Nephron progenitor cell (in vitro differentiated cells): ENCODE results near the gene HPGD.

Experiments
- DNase-seq: peaks from one replicate; pipeline ENCODE4 v3.0.0; 2021
- H3K27ac Mint-ChIP-seq: 2 replicates; pipeline ENCODE4 v1.8.0; 2021; ENCODE audit warnings: mild to moderate bottlenecking, moderate library complexity, mixed read lengths
- H3K27me3 Mint-ChIP-seq: 2 replicates; pipeline ENCODE4 v1.8.0; 2021; ENCODE audit warnings: mild to moderate bottlenecking, low read depth, mixed read lengths; ENCODE audit not compliant: poor library complexity
- H3K36me3 Mint-ChIP-seq: 2 replicates; pipeline ENCODE4 v1.8.0; 2021; ENCODE audit warnings: low read depth, mixed read lengths
- H3K4me1 Mint-ChIP-seq: 2 replicates; pipeline ENCODE4 v1.8.0; 2021; ENCODE audit warnings: mixed read lengths
- H3K4me3 Mint-ChIP-seq: 2 replicates; pipeline ENCODE4 v1.8.0; 2021; ENCODE audit warnings: mild to moderate bottlenecking, moderate library complexity, mixed read lengths
- H3K9me3 Mint-ChIP-seq: 2 replicates; pipeline ENCODE4 v1.8.0; 2021; ENCODE audit warnings: mild to moderate bottlenecking, moderate library complexity, mixed read lengths
- CTCF ChIP-seq: fragments of 200-600 bp; sonication (generic); IDR thresholded peaks from 2 replicates; pipeline ENCODE4 v1.5.0; 2021; ENCODE audit warnings: antibody characterized with exemption

Gene HPGD

GRCh38 chr4:174524242-174524641 is 2.0 kb upstream of the HPGD start:
- peaks cover 64% of the 10 kb centered on the region for H3K27me3 Mint-ChIP-seq
- no peaks in the 10 kb centered on the region for H3K9me3 Mint-ChIP-seq
- H3K4me1 Mint-ChIP-seq: peaks cover 18% of the 10 kb centered on the region
- no peak overlapping the region for H3K27ac Mint-ChIP-seq
- TF ChIP-seq CTCF: no peak
- no peak for DNase-seq
- H3K4me3 Mint-ChIP-seq: peak overlapping the region; percentile 92
- H3K36me3 Mint-ChIP-seq: no peaks in the 10 kb centered on the region

- Mint-ChIP-seq H3K36me3 (no peaks in the 10 kb centered on the region), H3K4me1 (peaks cover 18% of the 10 kb centered on the region), H3K27ac (no peak overlapping the region), H3K27me3 (peaks cover 58% of the 10 kb centered on the region), H3K4me3 (peak overlapping the region; percentile 92), H3K9me3 (no peaks in the 10 kb centered on the region)
- TF ChIP-seq CTCF: no peak
- DNase-seq: no peak
Measured at GRCh38 chr4:174523025-174523693, 871 bp upstream of the HPGD start.

GRCh38 chr4:174521800-174522182 is 497 bp downstream of the HPGD start:
- no peaks in the 10 kb centered on the region for H3K9me3 Mint-ChIP-seq

GRCh38 chr4:174520660-174521059 is 1.6 kb downstream of the HPGD start:
- Mint-ChIP-seq H3K4me3 (no peak overlapping the region), H3K9me3 (no peaks in the 10 kb centered on the region), H3K27me3 (peaks cover 56% of the 10 kb centered on the region), H3K36me3 (no peaks in the 10 kb centered on the region), H3K27ac (no peak overlapping the region), H3K4me1 (peaks cover 18% of the 10 kb centered on the region)
- DNase-seq: no peak
- no peak for TF ChIP-seq CTCF

More at GRCh38 chr4:174521800-174522182, 497 bp downstream of the HPGD start:
- Mint-ChIP-seq H3K27me3 (peaks cover 58% of the 10 kb centered on the region), H3K27ac (no peak overlapping the region), H3K4me1 (peaks cover 18% of the 10 kb centered on the region), H3K36me3 (no peaks in the 10 kb centered on the region), H3K4me3 (peak overlapping the region; percentile 85)
- DNase-seq: peak; percentile 12
- no peak for TF ChIP-seq CTCF

GRCh38 chr4:174517502-174518445 is 4.5 kb downstream of the HPGD start:
- no peaks in the 10 kb centered on the region for H3K36me3 Mint-ChIP-seq
- peaks cover 3% of the 10 kb centered on the region for H3K4me1 Mint-ChIP-seq
- H3K9me3 Mint-ChIP-seq: no peaks in the 10 kb centered on the region
- peaks cover 36% of the 10 kb centered on the region for H3K27me3 Mint-ChIP-seq
- no peak for TF ChIP-seq CTCF
- H3K4me3 Mint-ChIP-seq: no peak overlapping the region
- no peak overlapping the region for H3K27ac Mint-ChIP-seq
- no peak for DNase-seq
